WTC11 (cell line): ENCODE results near the gene TACC2.

Experiments
- CREB1 ChIP-seq: sonication (generic); formaldehyde crosslinking; IDR thresholded peaks from 2 replicates; pipeline ENCODE4 v1.8.0; 2023; ENCODE audit warnings: mild to moderate bottlenecking, missing genetic modification reagents
- ZNF121 ChIP-seq: sonication (generic); formaldehyde crosslinking; IDR thresholded peaks from 2 replicates; pipeline ENCODE4 v1.8.0; 2023; ENCODE audit warnings: missing genetic modification reagents
- TF ChIP-seq, protein P1 (sequence below): fragments of 200-600 bp; IDR thresholded peaks from 2 replicates; pipeline ENCODE4 v1.8.0; 2022; ENCODE audit warnings: antibody characterized with exemption

DNA sequence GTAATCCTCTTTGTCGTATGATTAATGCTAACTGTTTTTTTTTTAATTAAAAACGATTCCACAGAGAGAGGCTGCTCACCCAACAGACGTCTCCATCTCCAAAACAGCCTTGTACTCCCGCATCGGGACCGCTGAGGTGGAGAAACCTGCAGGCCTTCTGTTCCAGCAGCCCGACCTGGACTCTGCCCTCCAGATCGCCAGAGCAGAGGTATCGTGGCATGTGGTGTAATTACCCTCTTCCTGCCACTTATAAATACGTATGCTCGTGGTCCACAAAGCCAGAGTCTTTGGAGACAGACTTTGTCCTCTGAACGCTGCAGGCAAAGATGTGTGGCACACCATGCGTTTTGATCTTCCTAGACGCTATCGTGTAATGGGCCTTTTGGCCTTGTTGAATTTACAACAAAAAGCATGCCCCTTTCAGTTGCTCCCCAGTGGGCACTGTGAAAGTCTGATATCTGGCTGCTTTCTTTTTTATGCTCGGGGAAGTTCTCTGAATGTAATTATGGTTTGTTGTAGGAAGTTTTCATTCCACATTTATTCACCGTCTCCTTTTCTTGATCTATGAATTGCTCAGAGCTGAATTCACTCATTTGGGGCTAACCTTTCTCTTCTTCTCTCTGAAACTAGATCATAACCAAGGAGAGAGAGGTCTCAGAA is 248.5 kb downstream of the TACC2 start:
- TF ChIP-seq, protein P1, sequence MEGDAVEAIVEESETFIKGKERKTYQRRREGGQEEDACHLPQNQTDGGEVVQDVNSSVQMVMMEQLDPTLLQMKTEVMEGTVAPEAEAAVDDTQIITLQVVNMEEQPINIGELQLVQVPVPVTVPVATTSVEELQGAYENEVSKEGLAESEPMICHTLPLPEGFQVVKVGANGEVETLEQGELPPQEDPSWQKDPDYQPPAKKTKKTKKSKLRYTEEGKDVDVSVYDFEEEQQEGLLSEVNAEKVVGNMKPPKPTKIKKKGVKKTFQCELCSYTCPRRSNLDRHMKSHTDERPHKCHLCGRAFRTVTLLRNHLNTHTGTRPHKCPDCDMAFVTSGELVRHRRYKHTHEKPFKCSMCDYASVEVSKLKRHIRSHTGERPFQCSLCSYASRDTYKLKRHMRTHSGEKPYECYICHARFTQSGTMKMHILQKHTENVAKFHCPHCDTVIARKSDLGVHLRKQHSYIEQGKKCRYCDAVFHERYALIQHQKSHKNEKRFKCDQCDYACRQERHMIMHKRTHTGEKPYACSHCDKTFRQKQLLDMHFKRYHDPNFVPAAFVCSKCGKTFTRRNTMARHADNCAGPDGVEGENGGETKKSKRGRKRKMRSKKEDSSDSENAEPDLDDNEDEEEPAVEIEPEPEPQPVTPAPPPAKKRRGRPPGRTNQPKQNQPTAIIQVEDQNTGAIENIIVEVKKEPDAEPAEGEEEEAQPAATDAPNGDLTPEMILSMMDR, result no peak
- TF ChIP-seq ZNF121 (CRISPR knock-in tag), result no peak
- TF ChIP-seq CREB1 (CRISPR knock-in tag), result no peak
